Measurements from ENCODE around the gene NAPA. TPM values are rescaled to one million over a fixed set of nuclear protein-coding genes. Genes with fewer than 3 reads are reported as not detected.

NAPA gene
- total RNA-seq, 1 donor from 2014 or later = 26.8 TPM

- no peak for DNase-seq
Measured at GRCh38 chr19:47456721-47457474, 58.0 kb downstream of the NAPA start.

- no peak for DNase-seq
Measured at GRCh38 chr19:47450478-47450877, 64.4 kb downstream of the NAPA start.

GRCh38 chr19:47448360-47448727 is 66.5 kb downstream of the NAPA start:
- no peak for DNase-seq

GRCh38 chr19:47447470-47448359 is 67.1 kb downstream of the NAPA start:
- DNase-seq = peak; percentile 52

- no peak for DNase-seq
Measured at GRCh38 chr19:47446534-47447469, 68.1 kb downstream of the NAPA start.

GRCh38 chr19:47445937-47446402 is 68.9 kb downstream of the NAPA start:
- DNase-seq = peak; percentile 46

GRCh38 chr19:47445527-47445926 is 69.3 kb downstream of the NAPA start:
- DNase-seq = no peak

GRCh38 chr19:47444388-47444821 is 70.5 kb downstream of the NAPA start:
- no peak for DNase-seq

- peak; percentile 61 for DNase-seq
Measured at GRCh38 chr19:47443331-47443730, 71.5 kb downstream of the NAPA start.

GRCh38 chr19:47438793-47439220 is 76.1 kb downstream of the NAPA start:
- DNase-seq = no peak

Other genes with a start within 250 kb of the NAPA start
- 2.3 TPM for gene INAFM1, start 240.2 kb downstream of the NAPA start, total RNA-seq
- 0.16 TPM for gene C5AR1, start 205.2 kb downstream of the NAPA start, total RNA-seq
- gene C5AR2, start 182.9 kb downstream of the NAPA start, total RNA-seq = 0.31 TPM
- 10.8 TPM for gene DHX34, start 165.7 kb downstream of the NAPA start, total RNA-seq
- 74.6 TPM for gene MEIS3, start 95.5 kb downstream of the NAPA start, total RNA-seq
- 40.1 TPM for gene SLC8A2, start 43.2 kb downstream of the NAPA start, total RNA-seq
- gene KPTN, start 30.8 kb downstream of the NAPA start, total RNA-seq = 4.2 TPM
- not detected for gene ZNF541, start 58.1 kb upstream of the NAPA start, total RNA-seq
- 9.8 TPM for gene BICRA, start 94.1 kb upstream of the NAPA start, total RNA-seq
- 2.2 TPM for gene EHD2, start 198.4 kb upstream of the NAPA start, total RNA-seq
- 52.4 TPM for gene NOP53, start 230.5 kb upstream of the NAPA start, total RNA-seq

All from occipital lobe (tissue), 2 donors.